Smooth muscle cell (in vitro differentiated cells): ENCODE results near the gene ANKRD22. TPM values are rescaled to one million over a fixed set of nuclear protein-coding genes. Genes with fewer than 3 reads are reported as not detected.
A peak's percentile ranks its signal among the peaks of the same experiment; 100 is the strongest.

Source experiments
- DNase-seq: peaks from one replicate; lab custom pipeline; 2025; ENCODE audit not compliant: unreplicated experiment; lab: John Stamatoyannopoulos, UW
- H2AFZ ChIP-seq: fragments of 200-600 bp; sonication (generic); 2 replicates; pipeline ENCODE4 v1.6.0; 2016; ENCODE audit warnings: antibody characterized with exemption, low read depth, mild to moderate bottlenecking
- H3F3A ChIP-seq: fragments of 200-600 bp; sonication (generic); 2 replicates; pipeline ENCODE4 v1.6.0; 2017; ENCODE audit warnings: antibody characterized with exemption, low read depth
- H3K27ac ChIP-seq: fragments of 200-600 bp; sonication (generic); 2 replicates; pipeline ENCODE4 v1.5.1; 2016; ENCODE audit warnings: low read depth, mild to moderate bottlenecking
- H3K27me3 ChIP-seq: fragments of 200-600 bp; sonication (generic); 2 replicates; pipeline ENCODE4 v1.6.1; 2016; ENCODE audit warnings: low read depth, mild to moderate bottlenecking
- H3K36me3 ChIP-seq: fragments of 200-600 bp; sonication (generic); 2 replicates; pipeline ENCODE4 v1.5.1; 2016; ENCODE audit warnings: low read depth
- H3K4me1 ChIP-seq: fragments of 200-600 bp; sonication (generic); 2 replicates; pipeline ENCODE4 v1.5.1; 2016; ENCODE audit warnings: low read depth
- H3K4me2 ChIP-seq: fragments of 200-600 bp; sonication (generic); 2 replicates; pipeline ENCODE4 v1.6.0; 2016; ENCODE audit warnings: mild to moderate bottlenecking
- H3K4me3 ChIP-seq: fragments of 200-600 bp; sonication (generic); 2 replicates; pipeline ENCODE4 v1.5.1; 2016; ENCODE audit warnings: mild to moderate bottlenecking
- H3K79me2 ChIP-seq: fragments of 200-600 bp; sonication (generic); 2 replicates; pipeline ENCODE4 v1.6.0; 2016; ENCODE audit warnings: low read depth, mild to moderate bottlenecking
- H3K9ac ChIP-seq: fragments of 200-600 bp; sonication (generic); 2 replicates; pipeline ENCODE4 v1.6.0; 2016; ENCODE audit warnings: low read depth
- H3K9me3 ChIP-seq: fragments of 200-600 bp; sonication (generic); replicated peaks from 2 replicates; pipeline ENCODE4 v1.5.1; 2016; ENCODE audit warnings: low read depth
- H4K20me1 ChIP-seq: fragments of 200-600 bp; sonication (generic); 2 replicates; pipeline ENCODE4 v1.6.0; 2016; ENCODE audit warnings: low read depth
- WGBS: methylation state at CpG from one replicate; pipeline ENCODE4 v1.1.7; 2016; ENCODE audit warnings: low lambda C conversion rate; 5-methylcytosine and 5-hydroxymethylcytosine counted together
- polyA plus RNA-seq: library from polyadenylated mRNA; unstranded; fragments of >200 nt; fragmentation: Nextera tagmentation; extraction: Ambion mirVana; gene quantifications from 2 replicates; pipeline ENCODE4 v1.2.1, GENCODE V29; 2016
- total RNA-seq: library from RNA; depleted of rRNA; stranded (reverse); fragments of >200 nt; gene quantifications from 2 replicates; pipeline ENCODE4 v1.2.3, GENCODE V29; 2014
- TF ChIP-seq, protein P1 (sequence below): fragments of 200-600 bp; sonication (generic); IDR thresholded peaks from 2 replicates; pipeline ENCODE4 v1.5.1; 2017; ENCODE audit warnings: borderline replicate concordance, mild to moderate bottlenecking, antibody characterized with exemption; ENCODE audit not compliant: insufficient read depth, poor library complexity, severe bottlenecking

Gene ANKRD22
- total and polyA plus RNA-seq, 2 experiments from 2014 or later: 1.9 to 3.4 TPM

DNA sequence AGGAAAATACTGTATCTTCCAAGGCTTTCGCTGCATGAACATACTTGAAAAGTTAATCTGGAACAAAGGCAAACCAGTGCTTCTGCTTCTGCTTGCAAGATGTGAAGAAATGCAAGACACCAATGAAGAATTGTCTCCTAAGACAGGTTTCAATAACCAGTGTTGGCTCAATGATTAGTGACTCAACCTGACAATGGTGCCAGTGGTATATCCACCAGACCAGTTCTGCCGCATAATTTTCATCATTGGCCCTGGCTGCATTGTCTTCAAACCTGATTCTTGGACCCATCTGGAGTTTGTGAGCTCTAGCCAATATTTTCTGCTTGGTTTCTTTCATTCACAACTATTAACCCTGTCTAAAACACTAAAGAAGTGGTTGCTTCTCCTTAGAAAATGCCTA is 14.8 kb upstream of the ANKRD22 start:
- no peak overlapping the region for H3K4me2 ChIP-seq
- no peak overlapping the region for H3K4me3 ChIP-seq
- no peaks in the 10 kb centered on the region for H3K4me1 ChIP-seq
- no peaks in the 10 kb centered on the region for H3K79me2 ChIP-seq
- H3K27ac ChIP-seq: no peak overlapping the region
- no peak overlapping the region for H3K9ac ChIP-seq
- no peak for DNase-seq
- no peak overlapping the region for H2AFZ ChIP-seq
- no peaks in the 10 kb centered on the region for H3F3A ChIP-seq
- WGBS: 90% methylated on average over 2 of the region's 2 CpGs
- peaks cover 32% of the 10 kb centered on the region for H3K27me3 ChIP-seq
- H3K9me3 ChIP-seq: no peaks in the 10 kb centered on the region
- H4K20me1 ChIP-seq: no peaks in the 10 kb centered on the region
- TF ChIP-seq, protein P1, sequence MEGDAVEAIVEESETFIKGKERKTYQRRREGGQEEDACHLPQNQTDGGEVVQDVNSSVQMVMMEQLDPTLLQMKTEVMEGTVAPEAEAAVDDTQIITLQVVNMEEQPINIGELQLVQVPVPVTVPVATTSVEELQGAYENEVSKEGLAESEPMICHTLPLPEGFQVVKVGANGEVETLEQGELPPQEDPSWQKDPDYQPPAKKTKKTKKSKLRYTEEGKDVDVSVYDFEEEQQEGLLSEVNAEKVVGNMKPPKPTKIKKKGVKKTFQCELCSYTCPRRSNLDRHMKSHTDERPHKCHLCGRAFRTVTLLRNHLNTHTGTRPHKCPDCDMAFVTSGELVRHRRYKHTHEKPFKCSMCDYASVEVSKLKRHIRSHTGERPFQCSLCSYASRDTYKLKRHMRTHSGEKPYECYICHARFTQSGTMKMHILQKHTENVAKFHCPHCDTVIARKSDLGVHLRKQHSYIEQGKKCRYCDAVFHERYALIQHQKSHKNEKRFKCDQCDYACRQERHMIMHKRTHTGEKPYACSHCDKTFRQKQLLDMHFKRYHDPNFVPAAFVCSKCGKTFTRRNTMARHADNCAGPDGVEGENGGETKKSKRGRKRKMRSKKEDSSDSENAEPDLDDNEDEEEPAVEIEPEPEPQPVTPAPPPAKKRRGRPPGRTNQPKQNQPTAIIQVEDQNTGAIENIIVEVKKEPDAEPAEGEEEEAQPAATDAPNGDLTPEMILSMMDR: no peak
- no peaks in the 10 kb centered on the region for H3K36me3 ChIP-seq

DNA sequence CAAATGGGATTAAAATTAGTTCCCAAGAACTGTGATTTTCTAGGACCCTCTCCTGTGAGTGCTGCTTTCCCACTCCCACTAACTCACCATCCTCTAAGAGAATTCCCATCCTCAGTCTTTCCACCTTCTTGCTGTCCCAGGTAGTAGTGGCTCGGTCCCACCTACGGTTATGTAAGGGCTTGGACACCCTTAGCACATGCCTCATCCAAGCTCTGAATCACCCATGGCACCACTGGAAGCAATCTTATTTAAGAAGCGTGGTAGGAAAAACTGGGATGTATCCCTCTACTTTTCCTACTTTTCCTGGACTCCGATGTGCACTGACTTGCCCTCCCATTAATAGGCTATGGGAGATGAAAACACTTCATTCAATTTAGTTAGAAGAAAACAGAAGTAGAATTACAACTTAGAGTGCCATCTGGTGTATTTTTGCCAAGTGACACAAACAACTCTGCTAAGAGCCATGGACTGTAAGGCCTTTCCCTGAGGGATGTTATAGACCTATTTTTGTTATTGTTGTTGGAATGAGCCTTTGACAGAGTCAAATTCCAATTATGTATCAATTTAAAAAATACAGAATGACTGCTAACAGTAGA is 13.7 kb upstream of the ANKRD22 start:
- H4K20me1 ChIP-seq: no peaks in the 10 kb centered on the region
- DNase-seq: no peak
- H3K9me3 ChIP-seq: no peaks in the 10 kb centered on the region
- H3K36me3 ChIP-seq: no peaks in the 10 kb centered on the region
- no peaks in the 10 kb centered on the region for H3F3A ChIP-seq
- TF ChIP-seq, protein P1: peak; percentile 14
- no peak overlapping the region for H3K4me3 ChIP-seq
- H3K9ac ChIP-seq: no peak overlapping the region
- H3K27ac ChIP-seq: no peak overlapping the region
- no peaks in the 10 kb centered on the region for H3K4me1 ChIP-seq
- H2AFZ ChIP-seq: no peak overlapping the region
- H3K79me2 ChIP-seq: no peaks in the 10 kb centered on the region
- WGBS: 91% methylated on average over 4 of the region's 4 CpGs
- peaks cover 38% of the 10 kb centered on the region for H3K27me3 ChIP-seq
- no peak overlapping the region for H3K4me2 ChIP-seq

GRCh38 chr10:88861036-88861435 is 9.4 kb upstream of the ANKRD22 start:
- DNase-seq: no peak
- TF ChIP-seq, protein P1: no peak
- Histone ChIP-seq H3K9ac (no peak overlapping the region), H3K9me3 (no peaks in the 10 kb centered on the region), H4K20me1 (no peaks in the 10 kb centered on the region), H3K79me2 (no peaks in the 10 kb centered on the region), H3K4me1 (no peaks in the 10 kb centered on the region), H3K36me3 (no peaks in the 10 kb centered on the region), H3K27me3 (peaks cover 43% of the 10 kb centered on the region), H2AFZ (no peak overlapping the region), H3K4me3 (no peak overlapping the region), H3F3A (no peaks in the 10 kb centered on the region), H3K27ac (no peak overlapping the region), H3K4me2 (no peak overlapping the region)
- 54% methylated on average over 1 of the region's 1 CpG for WGBS

- Histone ChIP-seq H2AFZ (no peak overlapping the region), H3K79me2 (no peaks in the 10 kb centered on the region), H3K27me3 (peaks cover 29% of the 10 kb centered on the region), H3K9ac (no peak overlapping the region), H3F3A (no peaks in the 10 kb centered on the region), H3K4me1 (no peaks in the 10 kb centered on the region), H3K4me3 (no peak overlapping the region), H3K9me3 (no peaks in the 10 kb centered on the region), H3K4me2 (peak overlapping the region; percentile 9), H4K20me1 (no peaks in the 10 kb centered on the region), H3K27ac (peak overlapping the region; percentile 59), H3K36me3 (no peaks in the 10 kb centered on the region)
- DNase-seq: no peak
- TF ChIP-seq, protein P1: no peak
- 57% methylated on average over 2 of the region's 2 CpGs for WGBS
Observed at GRCh38 chr10:88858491-88858890, 6.8 kb upstream of the ANKRD22 start.
